VCaP (cell line): ENCODE measurements around the gene MTA3.
A peak's percentile ranks its signal among the peaks of the same experiment; 100 is the strongest.
"Not testable (repeated sequence)": the region's sequence is repeated elsewhere in the genome, so short reads cannot be mapped to it uniquely, and the experiment has no call there.

ENCODE experiments used
- H3K27ac ChIP-seq: fragments of 450-650 bp; 2 replicates; pipeline ENCODE4 v1.5.1; 2017
- CTCF ChIP-seq: fragments of 450-650 bp; conservative IDR thresholded peaks from 2 replicates; pipeline ENCODE4 v1.5.1; 2017; ENCODE audit warnings: mild to moderate bottlenecking, moderate library complexity

MTA3 gene

GRCh38 chr2:42601076-42601475 is 32.6 kb downstream of the MTA3 start:
- TF ChIP-seq CTCF = no peak
- H3K27ac ChIP-seq = no peak overlapping the region

DNA sequence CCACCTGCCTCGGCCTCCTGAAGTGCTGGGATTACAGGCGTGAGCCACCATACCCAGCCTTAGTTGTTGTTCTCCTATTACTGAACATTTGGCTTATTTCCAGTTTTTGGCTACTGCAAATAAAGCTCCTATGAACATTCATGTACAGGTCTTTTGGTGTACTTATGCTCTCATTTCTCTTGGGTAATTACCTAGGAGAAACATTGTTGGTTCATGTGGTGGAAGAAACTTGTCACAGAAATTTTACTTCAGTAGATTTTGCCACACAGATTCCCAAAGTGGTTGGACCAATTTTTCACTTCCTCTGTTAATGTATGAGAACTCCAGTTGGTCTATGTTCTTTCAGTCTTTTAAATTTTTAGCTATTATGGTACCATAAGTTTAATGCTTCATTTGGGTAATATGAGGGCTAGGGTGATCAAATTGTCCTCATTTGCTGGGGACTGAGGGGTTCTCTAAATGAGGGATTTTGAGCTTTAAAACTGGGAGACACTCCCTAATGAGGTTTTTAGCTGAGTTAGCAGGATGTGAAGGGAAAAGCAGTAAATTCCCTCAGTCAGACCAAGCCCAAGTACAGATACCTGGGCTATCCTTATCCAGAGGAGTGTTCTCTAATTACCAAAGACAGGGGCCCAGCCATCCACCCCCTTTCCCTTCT is 33.9 kb downstream of the MTA3 start:
- H3K27ac ChIP-seq = peak overlapping the region; percentile 21

GRCh38 chr2:42602876-42603219 is 34.4 kb downstream of the MTA3 start:
- H3K27ac ChIP-seq = peak overlapping the region; percentile 21; the same call in 1 of the 2 replicates
- TF ChIP-seq CTCF = no peak

More for the DNA sequence above, 33.9 kb downstream of the MTA3 start:
- TF ChIP-seq CTCF = no peak

DNA sequence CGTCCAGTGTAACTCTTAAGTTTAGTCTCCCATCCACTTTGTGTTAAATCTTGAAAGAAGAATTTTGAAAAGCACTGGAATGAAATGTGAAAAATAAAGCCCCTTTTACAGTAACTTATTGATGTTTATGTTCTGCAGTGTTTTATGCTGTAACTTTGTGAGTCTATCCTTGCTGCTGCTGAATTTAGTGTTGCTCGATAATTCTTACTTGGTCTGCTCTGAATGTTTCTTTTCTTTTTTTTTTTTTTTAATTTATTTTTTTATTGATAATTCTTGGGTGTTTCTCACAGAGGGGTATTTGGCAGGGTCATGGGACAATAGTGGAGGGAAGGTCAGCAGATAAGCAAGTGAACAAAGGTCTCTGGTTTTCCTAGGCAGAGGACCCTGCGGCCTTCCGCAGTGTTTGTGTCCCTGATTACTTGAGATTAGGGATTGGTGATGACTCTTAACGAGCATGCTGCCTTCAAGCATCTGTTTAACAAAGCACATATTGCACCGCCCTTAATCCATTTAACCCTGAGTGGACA is 36.0 kb downstream of the MTA3 start:
- H3K27ac ChIP-seq = not testable (repeated sequence)

- not testable (repeated sequence) for H3K27ac ChIP-seq
Measured at GRCh38 chr2:42606166-42606565, 37.7 kb downstream of the MTA3 start.

- H3K27ac ChIP-seq = no peak overlapping the region
- no peak for TF ChIP-seq CTCF
Measured at GRCh38 chr2:42607101-42607637, 38.7 kb downstream of the MTA3 start.

GRCh38 chr2:42613281-42614064 is 45.0 kb downstream of the MTA3 start:
- no peak overlapping the region for H3K27ac ChIP-seq
- TF ChIP-seq CTCF = no peak

DNA sequence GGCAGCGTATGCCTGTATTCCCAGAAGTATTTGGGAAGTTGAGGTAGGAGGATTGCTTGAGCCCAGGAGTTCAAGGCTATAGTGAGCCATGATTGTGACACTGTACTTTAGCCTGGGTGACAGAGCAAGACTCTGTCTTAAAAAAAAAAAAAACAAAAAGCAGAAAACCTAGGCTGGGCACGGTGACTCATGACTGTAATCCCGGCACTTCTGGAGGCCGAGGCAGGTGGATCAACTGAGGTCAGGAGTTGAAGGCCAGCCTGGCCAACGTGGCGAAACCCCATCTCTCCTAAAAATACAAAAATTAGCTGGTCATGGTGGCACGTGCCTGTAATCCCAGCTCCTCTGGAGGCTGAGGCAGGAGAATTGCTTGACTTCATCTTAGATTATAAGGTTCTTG is 46.4 kb downstream of the MTA3 start:
- no peak for TF ChIP-seq CTCF
- H3K27ac ChIP-seq = no peak overlapping the region
